Measurements from ENCODE around the gene EDIL3. TPM values are rescaled to one million over a fixed set of nuclear protein-coding genes. Genes with fewer than 3 reads are reported as not detected.

Gene EDIL3
- total and polyA plus RNA-seq, 10 of the 15 experiments (the other 5 are each of a cell fraction or from before 2014, with no cell fraction given) = 0.01 to 0.62 (median 0.20) TPM

DNA sequence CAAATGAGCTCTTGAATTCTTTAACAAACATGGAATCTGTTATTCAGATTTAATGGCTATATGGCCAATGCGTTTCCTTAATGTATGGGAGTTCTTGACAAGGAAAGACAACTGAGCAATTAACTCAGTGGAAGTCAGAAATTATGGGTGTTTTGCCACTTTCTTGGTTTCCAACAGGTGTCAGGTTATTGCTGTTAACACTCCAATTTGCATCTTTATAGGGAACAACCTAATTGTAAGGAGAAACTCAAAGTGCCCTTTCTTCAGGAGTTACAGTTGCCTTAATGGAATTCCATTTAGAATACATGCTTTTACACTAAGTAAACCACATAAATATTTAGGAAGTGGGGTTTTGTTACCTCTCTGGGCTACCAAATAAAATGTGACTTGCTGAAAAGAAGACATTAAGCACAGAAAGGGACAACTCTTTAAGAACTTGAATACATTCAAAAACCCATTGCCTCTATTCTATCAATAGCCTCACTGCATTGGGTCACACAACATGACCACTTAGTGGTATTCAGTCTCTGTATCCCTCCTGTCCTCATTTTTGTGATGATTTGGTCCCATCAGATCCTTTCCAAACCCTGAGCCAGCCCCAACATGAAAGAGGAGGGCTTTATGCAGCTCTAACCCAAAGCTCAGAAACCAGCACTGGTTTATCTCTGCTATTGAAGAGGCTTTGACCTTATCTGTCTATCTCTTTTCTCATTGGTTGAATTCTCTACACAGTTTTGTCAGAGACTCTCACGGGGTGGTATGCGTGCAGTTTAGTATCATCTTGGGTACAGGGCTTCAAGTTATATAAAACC, 118.7 kb downstream of the EDIL3 start:
- ATAC-seq = no peak
- RAD21 ChIA-PET (ENCODE audit: unreplicated experiment) = interaction anchor here (0.7 kb wide), 1 partner anchor 548 kb away, joined by 3 read pairs; no protein-coding TSS in a partner anchor
- CTCF ChIA-PET = no interaction called here
- no peaks in the 10 kb centered on the region for H3K4me1 ChIP-seq (ENCODE audit: control insufficient read depth, insufficient read depth, low read length)
- no peak overlapping the region for H3K27ac ChIP-seq (ENCODE audit: control insufficient read depth, insufficient read depth)
- no peaks in the 10 kb centered on the region for H3K27me3 ChIP-seq (replicated peaks in 1 of 2; ENCODE audit: control insufficient read depth in 2 of 2, insufficient read depth in 2 of 2, low read length in 1 of 2)
- POLR2A ChIA-PET = no interaction called here
- H3K9ac ChIP-seq (ENCODE audit: control insufficient read depth, insufficient read depth, low read length) = no peak overlapping the region
- 66% methylated on average over 3 of the region's 3 CpGs for WGBS (ENCODE audit: insufficient coverage, insufficient replicate concordance, low lambda C conversion rate, missing lambda C conversion rate)
- H3K9me3 ChIP-seq (replicated peaks; ENCODE audit: control insufficient read depth, insufficient read depth, low read length) = no peaks in the 10 kb centered on the region
- TF ChIP-seq RAD21 (IDR thresholded peaks at IDR 0.05; ENCODE audit: insufficient read depth, low read depth, low read length) (no peak), BRCA1 (IDR thresholded peaks at IDR 0.05; ENCODE audit: low read depth, low read length) (no peak), TCF3 (IDR thresholded peaks at IDR 0.05; ENCODE audit: borderline replicate concordance, insufficient read depth, low read depth, low read length) (no peak), PML (IDR thresholded peaks at IDR 0.05; ENCODE audit: low read length) (no peak), MYB (IDR thresholded peaks at IDR 0.05; ENCODE audit: borderline replicate concordance, low read depth, low read length) (no peak), ZNF24 (IDR thresholded peaks at IDR 0.05) (no peak), RB1 (IDR thresholded peaks at IDR 0.05; ENCODE audit: borderline replicate concordance) (no peak), RELA (IDR thresholded peaks at IDR 0.05; ENCODE audit: borderline replicate concordance, partially characterized antibody) (no peak)
- no peak for DNase-seq (ENCODE audit: low read depth, low spot score)
- H4K20me1 ChIP-seq (ENCODE audit: control insufficient read depth, insufficient read depth) = no peaks in the 10 kb centered on the region
- no peak overlapping the region for H2AFZ ChIP-seq (ENCODE audit: control insufficient read depth, low read depth, low read length)
- no peak overlapping the region for H3K4me2 ChIP-seq (ENCODE audit: control insufficient read depth, insufficient read depth)
- SMC1A ChIA-PET (ENCODE audit: uncharacterized antibody, unreplicated experiment) = interaction anchor here (1.0 kb wide), 1 partner anchor 497 kb away, joined by 3 read pairs; no protein-coding TSS in a partner anchor
- in situ Hi-C loops (cut with MboI) = loop anchor here (25.0 kb wide), 1 partner anchor 554 kb away; the partner anchor contains the start of gene HAPLN1
- no TSS peak for BruUV-seq (replicated peaks)
- H3K4me3 ChIP-seq = no peak overlapping the region
- FAIRE-seq = no peak
- no peaks in the 10 kb centered on the region for H3K79me2 ChIP-seq (ENCODE audit: control insufficient read depth, insufficient read depth, low read length)
- intact Hi-C loops (cut with micrococcal nuclease; ENCODE audit: unreplicated experiment) = no loop called here
- H3K36me3 ChIP-seq (ENCODE audit: control insufficient read depth in 2 of 2, insufficient read depth in 2 of 2, low read length in 1 of 2) = no peaks in the 10 kb centered on the region
